Heart left ventricle (tissue), 13 donors: Measurements from ENCODE around the gene GNAT2.

Experiments
- POLR2A ChIP-seq, 2 donors: fragments of 450-650 bp; IDR thresholded peaks; one replicate each; pipeline ENCODE4 v1.6.1; 2017; ENCODE audit warnings: antibody characterized with exemption in 2 of 2, mild to moderate bottlenecking in 2 of 2, moderate library complexity in 2 of 2
- TF ChIP-seq, protein P1 (sequence below), 12 donors: fragments of 200-600 bp; sonication (generic) in 4 of 12; IDR thresholded peaks; one replicate each; pipeline versions ENCODE4 v1.5.0 to v1.8.0; 2018 to 2022; ENCODE audit warnings: antibody characterized with exemption in 12 of 12, mild to moderate bottlenecking in 5 of 12
- donor health status: ischemic (EF 13 %, LVEDD 7.1; RV severe dilation, severe dysfunction).
- donor health status: DM: no; HTN: yes; CAD: no.
- donor health status: DM: no; HTN: no; CAD: no.
- donor health status: ischemic (EF 25% LVEDD 6.9; RV normal size, moderate dysfunction).
- donor health status: ischemic (EF 25% LVEDD 5.7; RV mildly dilated, moderate dysfunction).
- donor health status: ischemic (EF 35%, LVEDD 5.7; RV mildly dilated, moderate dysfunction).
- donor health status: nonischemic (EF 11% LVEDD 7.7; RV severe dilation, severe dysfunction).
- donor health status: DM: yes; HTN: yes; CAD: no.
- donor health status: PGD.
- donor health status: ischemic (EF 29% LVEDD 5.4; RV normal size, mild dysfunction).
- donor health status: nonischemic (EF 23%, LVEDD 6.1; RV moderate dilation, normal function).

GRCh38 chr1:109642626-109643025 is 23.2 kb upstream of the GNAT2 start:
- TF ChIP-seq, protein P1, sequence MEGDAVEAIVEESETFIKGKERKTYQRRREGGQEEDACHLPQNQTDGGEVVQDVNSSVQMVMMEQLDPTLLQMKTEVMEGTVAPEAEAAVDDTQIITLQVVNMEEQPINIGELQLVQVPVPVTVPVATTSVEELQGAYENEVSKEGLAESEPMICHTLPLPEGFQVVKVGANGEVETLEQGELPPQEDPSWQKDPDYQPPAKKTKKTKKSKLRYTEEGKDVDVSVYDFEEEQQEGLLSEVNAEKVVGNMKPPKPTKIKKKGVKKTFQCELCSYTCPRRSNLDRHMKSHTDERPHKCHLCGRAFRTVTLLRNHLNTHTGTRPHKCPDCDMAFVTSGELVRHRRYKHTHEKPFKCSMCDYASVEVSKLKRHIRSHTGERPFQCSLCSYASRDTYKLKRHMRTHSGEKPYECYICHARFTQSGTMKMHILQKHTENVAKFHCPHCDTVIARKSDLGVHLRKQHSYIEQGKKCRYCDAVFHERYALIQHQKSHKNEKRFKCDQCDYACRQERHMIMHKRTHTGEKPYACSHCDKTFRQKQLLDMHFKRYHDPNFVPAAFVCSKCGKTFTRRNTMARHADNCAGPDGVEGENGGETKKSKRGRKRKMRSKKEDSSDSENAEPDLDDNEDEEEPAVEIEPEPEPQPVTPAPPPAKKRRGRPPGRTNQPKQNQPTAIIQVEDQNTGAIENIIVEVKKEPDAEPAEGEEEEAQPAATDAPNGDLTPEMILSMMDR (IDR thresholded peaks at IDR 0.05): no peak
- no peak for TF ChIP-seq POLR2A (IDR thresholded peaks at IDR 0.05)
